ENCODE results near the gene NDUFA8. TPM values are rescaled to one million over a fixed set of nuclear protein-coding genes. Genes with fewer than 3 reads are reported as not detected.
"Not testable (repeated sequence)": the region's sequence is repeated elsewhere in the genome, so short reads cannot be mapped to it uniquely, and the experiment has no call there.

Gene NDUFA8
- total RNA-seq, 1 experiment from 2014 or later: 55.5 TPM

GRCh38 chr9:122119166-122119521 is 40.4 kb downstream of the NDUFA8 start:
- intact Hi-C loops (cut with micrococcal nuclease; ENCODE audit: unreplicated experiment) (no loop called here), in situ Hi-C loops (cut with HindIII; ENCODE audit: low pct_unique_long_range_greater_than_20kb, low sequenced_read_pairs) (no loop called here)
- TF ChIP-seq REST (IDR thresholded peaks at IDR 0.05; ENCODE audit: insufficient read depth in 1 of 2, low read depth in 2 of 2, low read length in 1 of 2): no peak
- no peak for TF ChIP-seq TCF7L2 (IDR thresholded peaks at IDR 0.05; ENCODE audit: low read depth, low read length)
- ATAC-seq: no peak
- POLR2A ChIA-PET: no interaction called here
- no peak overlapping the region for H3K27ac ChIP-seq (ENCODE audit: low read length)
- DNase-seq (ENCODE audit: low read depth, low spot score): no peak
- no peak overlapping the region for H3K4me3 ChIP-seq (ENCODE audit: low read depth in 2 of 2, low read length in 2 of 2)
- no peaks in the 10 kb centered on the region for H3K36me3 ChIP-seq (ENCODE audit: control insufficient read depth, insufficient read depth, low read length)
- H3K4me1 ChIP-seq (ENCODE audit: control insufficient read depth, insufficient read depth, low read length): no peaks in the 10 kb centered on the region
- BruUV-seq (replicated peaks): no TSS peak
- no peaks in the 10 kb centered on the region for H3K27me3 ChIP-seq (ENCODE audit: control insufficient read depth, insufficient read depth, low read length)
- H3K9me3 ChIP-seq (ENCODE audit: control insufficient read depth, insufficient read depth, low read depth, low read length): no peaks in the 10 kb centered on the region
- CTCF ChIA-PET: interaction anchor here (0.6 kb wide), 1 partner anchor 20 kb away, joined by 5 read pairs; no protein-coding TSS in a partner anchor

- POLR2A ChIA-PET: no interaction called here
- CTCF ChIA-PET: interaction anchor here (0.6 kb wide), 1 partner anchor 19 kb away, joined by 5 read pairs; no protein-coding TSS in a partner anchor
Observed at GRCh38 chr9:122118343-122119165, 41.0 kb downstream of the NDUFA8 start.

GRCh38 chr9:122117241-122117640 is 42.3 kb downstream of the NDUFA8 start:
- H3K36me3 ChIP-seq (ENCODE audit: control insufficient read depth, insufficient read depth, low read length); H3K27me3 ChIP-seq (ENCODE audit: control insufficient read depth, insufficient read depth, low read length); H3K4me1 ChIP-seq (ENCODE audit: control insufficient read depth, insufficient read depth, low read length); H3K4me3 ChIP-seq (ENCODE audit: low read depth in 2 of 2, low read length in 2 of 2); H3K27ac ChIP-seq (ENCODE audit: low read length); DNase-seq (ENCODE audit: low read depth, low spot score); ATAC-seq; BruUV-seq (replicated peaks); in situ Hi-C loops (cut with HindIII; ENCODE audit: low pct_unique_long_range_greater_than_20kb, low sequenced_read_pairs); H3K9me3 ChIP-seq (ENCODE audit: control insufficient read depth, insufficient read depth, low read depth, low read length); intact Hi-C loops (cut with micrococcal nuclease; ENCODE audit: unreplicated experiment); POLR2A ChIA-PET: not testable (repeated sequence)
- CTCF ChIA-PET: interaction anchor here (0.8 kb wide), 1 partner anchor 27 kb away, joined by 4 read pairs; no protein-coding TSS in a partner anchor

More at GRCh38 chr9:122118343-122119165, 41.0 kb downstream of the NDUFA8 start:
- Histone ChIP-seq H3K4me1 (ENCODE audit: control insufficient read depth, insufficient read depth, low read length) (no peaks in the 10 kb centered on the region), H3K9me3 (ENCODE audit: control insufficient read depth, insufficient read depth, low read depth, low read length) (no peaks in the 10 kb centered on the region), H3K27me3 (ENCODE audit: control insufficient read depth, insufficient read depth, low read length) (no peaks in the 10 kb centered on the region), H3K27ac (ENCODE audit: low read length) (no peak overlapping the region), H3K4me3 (ENCODE audit: low read depth in 2 of 2, low read length in 2 of 2) (no peak overlapping the region), H3K36me3 (ENCODE audit: control insufficient read depth, insufficient read depth, low read length) (no peaks in the 10 kb centered on the region)
- BruUV-seq (replicated peaks): no TSS peak
- in situ Hi-C loops (cut with HindIII; ENCODE audit: low pct_unique_long_range_greater_than_20kb, low sequenced_read_pairs): no loop called here
- intact Hi-C loops (cut with micrococcal nuclease; ENCODE audit: unreplicated experiment): no loop called here
- TF ChIP-seq TCF7L2 (IDR thresholded peaks at IDR 0.05; ENCODE audit: low read depth, low read length) (no peak), CTCF (IDR thresholded peaks at IDR 0.05) (no peak), SIN3A (IDR thresholded peaks at IDR 0.05; ENCODE audit: borderline replicate concordance, insufficient read depth, low read depth, low read length) (no peak), POLR2AphosphoS5 (IDR thresholded peaks at IDR 0.05; ENCODE audit: low read depth, low read length) (no peak), REST (IDR thresholded peaks at IDR 0.05; ENCODE audit: insufficient read depth in 1 of 2, low read depth in 2 of 2, low read length in 1 of 2) (no peak)
- no peak for DNase-seq (ENCODE audit: low read depth, low spot score)
- ATAC-seq: no peak

All from Panc1 (cell line).